Stimulated activated CD4-positive, alpha-beta T cell treated with anti-CD3 and anti-CD28 coated beads, Interleukin-1b, Interleukin-23, amount 100 ng/mL, for 24 hours (primary cell): ENCODE data around the gene TGFA.

Experiments used
- DNase-seq, 4 experiments: peaks; one replicate each; pipeline ENCODE4 v3.0.0-alpha.2; 2020; ENCODE audit warnings: low read depth in 4 of 4, low spot score in 1 of 4

TGFA gene

GRCh38 chr2:70523996-70524965 lies 29.3 kb downstream of the TGFA start:
- DNase-seq = no peak

GRCh38 chr2:70523672-70523995 lies 30.0 kb downstream of the TGFA start:
- DNase-seq = no peak

DNA sequence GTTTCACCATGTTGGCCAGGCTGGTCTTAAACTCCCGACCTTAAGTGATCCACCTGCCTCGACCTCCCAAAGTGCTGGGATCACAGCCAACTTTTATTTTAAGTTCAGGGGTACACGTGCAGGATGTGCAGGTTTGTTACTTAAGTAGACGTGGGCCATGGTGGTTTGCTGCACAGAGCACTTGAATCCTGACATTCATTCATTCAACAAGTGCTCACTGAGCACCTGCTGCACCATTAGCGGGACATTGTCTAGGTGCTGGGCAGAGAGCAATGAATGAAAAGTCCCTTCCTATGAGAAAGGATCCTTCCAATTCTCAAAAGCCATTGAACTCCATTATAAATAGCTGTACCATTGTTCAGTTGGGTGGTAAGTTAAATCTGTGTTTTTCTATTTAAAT lies 31.0 kb downstream of the TGFA start:
- DNase-seq = no peak

DNA sequence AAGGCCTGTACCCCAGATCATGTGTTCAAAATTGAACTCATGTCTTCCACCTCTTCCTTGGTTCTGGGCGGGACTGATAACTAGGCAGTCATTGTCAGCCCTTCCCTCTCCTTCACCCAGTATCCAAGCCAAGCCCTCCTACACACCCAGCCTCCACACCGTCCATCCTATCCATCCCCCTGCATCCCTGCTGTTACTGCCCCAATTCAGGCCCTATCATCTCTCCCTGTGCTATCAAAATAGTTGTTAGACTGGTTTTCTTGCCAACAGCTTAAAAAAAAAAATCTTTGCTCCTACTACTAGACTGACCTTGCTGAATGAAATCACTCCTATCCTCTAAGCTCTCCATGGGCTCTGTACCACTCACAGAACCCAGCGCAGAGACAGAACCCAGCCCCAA lies 32.8 kb downstream of the TGFA start:
- no peak for DNase-seq

DNA sequence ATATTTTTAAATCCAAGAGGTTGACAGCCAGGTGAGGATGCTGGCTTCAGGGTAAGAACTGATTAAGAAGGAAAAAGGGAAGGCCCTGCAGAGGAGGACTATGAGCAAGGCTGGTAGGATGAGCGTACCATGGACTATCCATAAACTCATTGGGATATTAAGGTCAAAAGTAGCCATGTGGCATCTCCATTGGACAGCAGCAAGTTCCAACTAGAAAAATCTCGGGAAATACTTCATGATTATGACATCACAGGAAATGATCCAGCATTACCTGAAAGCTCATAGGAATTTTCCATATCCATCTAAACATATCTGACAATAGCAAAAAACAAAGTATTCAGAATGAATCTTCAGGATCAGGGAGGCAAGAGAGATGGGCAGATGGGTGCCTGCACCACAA lies 34.2 kb downstream of the TGFA start:
- no peak for DNase-seq

- no peak for DNase-seq
Observed at GRCh38 chr2:70518557-70518956, 35.1 kb downstream of the TGFA start.

- DNase-seq = no peak
Observed at GRCh38 chr2:70517804-70518203, 35.8 kb downstream of the TGFA start.

- no peak for DNase-seq
Observed at GRCh38 chr2:70516596-70516995, 37.0 kb downstream of the TGFA start.

- DNase-seq = no peak
Observed at GRCh38 chr2:70515938-70516337, 37.7 kb downstream of the TGFA start.

DNA sequence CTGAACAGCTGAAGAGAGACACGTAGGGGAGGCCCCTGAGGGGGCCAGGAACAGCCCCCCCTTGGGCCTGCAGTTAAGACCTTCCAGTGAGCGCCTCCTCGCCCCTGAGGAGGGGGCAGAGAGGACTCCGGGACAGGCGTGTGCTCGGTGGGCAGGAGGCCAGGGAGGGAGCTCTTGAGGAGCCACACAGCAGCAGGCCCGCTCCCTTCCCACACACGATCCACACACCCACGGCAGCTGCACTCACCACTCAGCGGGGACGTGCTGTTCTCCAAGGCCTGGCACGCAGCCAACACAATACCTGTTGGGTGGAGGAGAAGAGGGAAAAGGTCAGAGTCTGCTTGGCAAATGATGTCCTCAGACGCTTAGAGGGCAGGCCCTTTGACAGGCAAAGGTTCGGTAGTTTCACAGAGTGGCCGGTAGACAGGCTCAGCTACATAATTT lies 39.0 kb downstream of the TGFA start:
- DNase-seq = no peak

DNA sequence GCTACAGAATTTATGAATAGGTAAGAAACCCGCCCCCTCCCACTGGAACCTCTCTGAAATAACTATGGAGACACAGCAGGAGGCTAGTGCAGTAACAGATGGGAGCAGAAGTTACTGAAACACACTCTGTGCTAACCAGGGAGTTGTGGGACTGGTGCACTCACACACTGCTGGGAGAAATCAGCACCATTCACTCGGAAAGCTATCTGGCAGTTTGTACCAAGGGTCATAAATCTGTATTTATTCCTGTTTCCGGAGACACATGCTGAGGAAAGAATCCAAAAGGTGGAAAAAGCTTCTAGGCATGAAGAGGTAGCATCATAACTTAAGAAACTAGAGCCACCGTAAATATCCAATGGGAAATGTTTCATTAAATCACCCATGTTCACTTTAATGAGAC lies 39.9 kb downstream of the TGFA start:
- DNase-seq = no peak

- no peak for DNase-seq
Observed at GRCh38 chr2:70511971-70512729, 41.5 kb downstream of the TGFA start.

DNA sequence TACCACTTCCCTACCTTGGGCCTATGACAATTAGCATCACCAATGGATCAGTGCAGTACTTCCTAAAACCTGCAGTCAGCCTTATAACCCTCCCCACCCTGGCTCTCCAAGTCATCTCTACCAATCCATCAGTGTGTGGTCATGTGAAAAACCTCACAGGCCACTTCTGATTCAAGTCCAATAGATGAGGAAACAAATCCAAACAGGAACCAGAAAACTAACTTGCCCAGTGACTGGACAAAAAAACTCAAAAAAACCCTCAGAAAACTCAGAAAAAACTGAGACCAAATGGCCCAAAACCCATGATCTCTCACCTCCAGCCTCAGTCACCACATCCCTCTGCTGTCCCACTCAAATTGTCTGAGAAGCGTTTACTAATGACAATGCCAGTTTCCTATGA lies 43.3 kb downstream of the TGFA start:
- DNase-seq = no peak

DNA sequence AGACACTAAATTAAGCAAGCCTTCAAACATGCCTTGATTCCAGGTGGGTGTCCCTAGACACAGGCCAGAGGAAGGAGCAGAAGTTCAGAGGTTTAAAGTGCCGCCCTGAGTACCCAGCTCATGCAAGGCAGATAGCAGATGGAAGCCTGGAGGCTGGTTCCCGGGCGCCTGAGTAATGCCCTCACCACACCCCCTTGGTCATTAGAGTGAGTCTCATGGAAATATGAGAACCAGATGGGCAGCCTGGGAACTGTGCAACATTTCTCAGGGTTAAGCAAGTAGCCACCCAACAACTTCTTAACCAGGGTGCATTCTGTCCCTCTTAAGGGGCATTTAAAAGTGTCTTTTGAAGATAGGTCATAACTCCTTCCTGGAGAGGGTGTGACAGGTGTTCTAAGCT lies 44.1 kb downstream of the TGFA start:
- DNase-seq = no peak

GRCh38 chr2:70508711-70509462 lies 44.7 kb downstream of the TGFA start:
- no peak for DNase-seq

DNA sequence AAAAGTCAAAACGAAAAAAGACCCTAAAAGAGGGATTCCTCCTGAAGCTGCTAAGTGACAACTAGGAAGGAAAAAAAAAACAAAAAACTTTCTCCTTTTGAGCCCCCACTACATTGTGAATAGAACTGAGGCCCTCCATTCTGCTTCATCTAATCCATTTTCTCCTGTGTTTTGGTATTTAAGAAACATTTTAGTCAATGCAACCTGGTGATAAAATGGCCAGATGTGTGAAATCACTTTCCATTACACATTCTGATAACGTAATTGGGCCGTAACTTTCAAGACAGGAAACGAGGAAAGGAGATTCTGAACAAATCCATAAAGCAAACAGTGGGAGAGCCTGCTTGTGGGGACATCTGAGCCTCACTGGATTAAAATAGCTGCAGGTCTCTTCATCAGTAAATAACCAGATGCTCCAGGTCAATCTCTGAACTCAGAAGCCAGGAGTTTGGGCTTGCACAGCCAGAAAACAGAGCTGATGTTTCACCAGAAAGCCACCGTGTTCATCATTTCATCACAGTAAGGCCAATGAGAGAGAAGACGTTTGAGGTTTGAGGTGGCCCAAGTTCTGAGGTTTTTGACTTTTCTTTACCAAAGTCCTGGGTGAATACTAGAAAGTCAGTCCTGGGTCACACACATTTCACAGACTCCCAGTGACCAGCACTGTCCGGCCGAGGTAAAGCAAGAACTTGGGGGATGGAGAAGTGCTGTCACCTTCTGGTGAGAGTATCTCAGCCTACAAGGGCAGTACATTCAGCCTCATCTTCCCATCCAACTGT lies 47.8 kb downstream of the TGFA start:
- DNase-seq = no peak

GRCh38 chr2:70504750-70505149 lies 48.9 kb downstream of the TGFA start:
- no peak for DNase-seq

DNA sequence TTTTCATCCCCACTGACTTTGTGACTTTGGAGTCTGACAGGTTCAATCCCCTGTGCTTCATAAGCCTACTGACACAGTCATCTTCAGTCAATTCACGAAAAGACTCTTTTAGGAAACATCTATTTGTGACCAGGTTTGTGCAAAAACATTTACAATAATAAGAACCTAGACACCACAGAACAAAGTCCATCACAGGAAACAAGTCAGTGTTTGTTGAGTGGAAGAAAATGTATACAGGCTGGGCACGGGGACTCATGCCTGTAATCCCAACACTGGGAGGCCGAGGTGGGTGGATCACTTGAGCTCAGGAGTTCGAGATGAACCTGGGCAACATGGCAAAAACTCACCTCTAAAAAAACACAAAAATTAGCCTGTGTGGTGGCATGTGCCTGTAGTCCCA lies 49.7 kb downstream of the TGFA start:
- DNase-seq = no peak

DNA sequence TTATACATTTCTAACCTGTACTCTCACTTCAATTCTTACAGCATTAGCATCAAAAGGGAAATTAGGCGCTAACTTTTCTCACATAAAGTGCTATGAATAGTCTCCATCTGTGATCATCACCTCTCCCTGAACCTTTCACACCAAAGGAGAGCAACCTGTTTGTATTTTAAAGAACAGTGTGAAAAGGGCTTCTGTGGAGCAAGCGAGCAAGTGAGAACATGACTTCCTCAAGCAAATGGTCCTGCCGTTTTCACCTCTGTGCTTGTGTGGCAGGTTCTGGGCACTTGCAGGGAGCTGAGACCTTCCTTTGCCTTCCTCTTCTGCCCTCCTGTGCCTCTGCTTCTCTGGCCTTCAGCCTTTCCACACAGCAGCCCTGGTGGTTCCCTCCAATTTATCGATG lies 51.9 kb downstream of the TGFA start:
- no peak for DNase-seq

GRCh38 chr2:70501215-70501614 lies 52.4 kb downstream of the TGFA start:
- no peak for DNase-seq

DNA sequence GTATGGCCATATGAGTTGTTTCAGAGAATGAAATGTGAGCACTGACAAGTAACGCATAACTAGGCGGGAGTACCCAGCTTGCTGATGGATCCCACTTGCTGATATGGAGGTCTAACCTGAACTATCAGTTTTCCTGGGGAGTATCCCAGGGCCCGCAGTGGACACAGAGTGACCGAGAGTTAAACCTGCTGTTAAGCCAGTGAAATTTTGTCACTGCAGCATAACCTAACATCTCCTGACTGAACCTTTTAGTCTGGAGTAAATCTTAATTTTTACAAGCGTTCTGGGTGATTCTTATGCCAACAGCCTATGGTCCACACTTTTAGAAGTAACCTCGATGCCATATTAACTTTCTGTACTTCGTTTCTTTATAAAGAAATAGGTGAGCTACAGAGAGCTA lies 54.4 kb downstream of the TGFA start:
- no peak for DNase-seq
